ENCODE data around the gene TMEM108.

The TMEM108 gene

GRCh38 chr3:133074977-133075376 lies 36.8 kb downstream of the TMEM108 start:
- H4K20me1 ChIP-seq (ENCODE audit: insufficient read depth, low read length), result no peaks in the 10 kb centered on the region
- H3K79me2 ChIP-seq (ENCODE audit: insufficient read depth, low read length), result no peaks in the 10 kb centered on the region
- no peaks in the 10 kb centered on the region for H3K9me3 ChIP-seq (ENCODE audit: insufficient read depth, low read length, severe bottlenecking)
- ATAC-seq (ENCODE audit: insufficient read depth, low read depth) (no peak), DNase-seq (no peak)
- no peak overlapping the region for H3K27ac ChIP-seq (ENCODE audit: low read length)
- TF ChIP-seq, protein P1, sequence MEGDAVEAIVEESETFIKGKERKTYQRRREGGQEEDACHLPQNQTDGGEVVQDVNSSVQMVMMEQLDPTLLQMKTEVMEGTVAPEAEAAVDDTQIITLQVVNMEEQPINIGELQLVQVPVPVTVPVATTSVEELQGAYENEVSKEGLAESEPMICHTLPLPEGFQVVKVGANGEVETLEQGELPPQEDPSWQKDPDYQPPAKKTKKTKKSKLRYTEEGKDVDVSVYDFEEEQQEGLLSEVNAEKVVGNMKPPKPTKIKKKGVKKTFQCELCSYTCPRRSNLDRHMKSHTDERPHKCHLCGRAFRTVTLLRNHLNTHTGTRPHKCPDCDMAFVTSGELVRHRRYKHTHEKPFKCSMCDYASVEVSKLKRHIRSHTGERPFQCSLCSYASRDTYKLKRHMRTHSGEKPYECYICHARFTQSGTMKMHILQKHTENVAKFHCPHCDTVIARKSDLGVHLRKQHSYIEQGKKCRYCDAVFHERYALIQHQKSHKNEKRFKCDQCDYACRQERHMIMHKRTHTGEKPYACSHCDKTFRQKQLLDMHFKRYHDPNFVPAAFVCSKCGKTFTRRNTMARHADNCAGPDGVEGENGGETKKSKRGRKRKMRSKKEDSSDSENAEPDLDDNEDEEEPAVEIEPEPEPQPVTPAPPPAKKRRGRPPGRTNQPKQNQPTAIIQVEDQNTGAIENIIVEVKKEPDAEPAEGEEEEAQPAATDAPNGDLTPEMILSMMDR (IDR thresholded peaks at IDR 0.05; ENCODE audit: borderline replicate concordance, extremely low read depth, low read length, poor library complexity, severe bottlenecking), result no peak
- TF ChIP-seq EZH2 (IDR thresholded peaks at IDR 0.05; ENCODE audit: borderline replicate concordance, low read depth, low read length, severe bottlenecking), result no peak
- no peaks in the 10 kb centered on the region for H3K27me3 ChIP-seq (ENCODE audit: insufficient read depth, low read length, poor library complexity)
- no peak overlapping the region for H3K9ac ChIP-seq (ENCODE audit: low read depth, low read length)
- no peak overlapping the region for H2AFZ ChIP-seq (ENCODE audit: low read depth, low read length)
- no peak overlapping the region for H3K4me2 ChIP-seq (ENCODE audit: insufficient read depth, low read length)
- H3K4me1 ChIP-seq (ENCODE audit: insufficient read depth, low read length), result no peaks in the 10 kb centered on the region
- H3K4me3 ChIP-seq (ENCODE audit: low read depth in 1 of 2, low read length in 2 of 2), result no peak overlapping the region
- no peaks in the 10 kb centered on the region for H3K36me3 ChIP-seq (ENCODE audit: insufficient read depth, low read length)

DNA sequence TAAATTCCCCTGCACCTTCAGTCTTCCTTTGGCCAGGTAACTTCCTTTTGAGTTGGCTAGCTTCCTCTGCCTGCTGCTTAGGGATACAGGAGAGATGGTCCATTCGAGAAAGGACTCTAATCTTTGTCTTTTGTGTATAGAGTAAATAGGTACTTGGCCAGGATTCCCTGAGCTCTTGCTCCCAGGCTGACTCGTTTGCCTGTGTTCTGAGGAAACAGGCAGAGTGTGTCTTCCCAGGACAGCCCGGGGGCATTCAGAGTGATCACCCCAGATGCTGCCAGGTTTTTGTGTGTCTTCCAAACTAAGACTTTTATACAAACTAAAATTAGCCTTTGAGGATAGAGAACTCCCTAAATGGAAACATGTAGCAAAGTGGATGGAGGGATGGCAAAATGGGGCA lies 39.5 kb downstream of the TMEM108 start:
- DNase-seq, result no peak

DNA sequence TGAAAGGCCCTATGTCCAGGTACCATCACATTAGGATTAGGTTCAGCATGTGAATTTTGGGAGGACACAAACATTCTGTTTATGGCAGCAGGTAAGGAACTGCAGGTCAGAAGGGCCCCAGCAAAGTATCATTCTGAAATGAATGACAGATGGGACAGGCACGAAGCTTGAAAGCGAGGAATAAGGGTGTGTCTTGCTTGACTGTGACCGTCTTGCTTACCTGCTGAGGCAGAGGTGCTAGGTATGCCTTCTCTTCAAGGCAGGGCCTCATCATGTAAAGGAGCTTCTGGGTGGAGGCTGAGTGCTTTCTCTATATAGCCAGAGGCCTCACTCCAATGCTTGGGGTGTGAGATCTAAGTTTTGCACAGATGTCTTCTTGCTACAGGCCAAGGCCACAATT lies 41.4 kb downstream of the TMEM108 start:
- no peak overlapping the region for H2AFZ ChIP-seq (ENCODE audit: low read depth, low read length)
- H3K36me3 ChIP-seq (ENCODE audit: insufficient read depth, low read length), result no peaks in the 10 kb centered on the region
- H3K9ac ChIP-seq (ENCODE audit: low read depth, low read length), result no peak overlapping the region
- H4K20me1 ChIP-seq (ENCODE audit: insufficient read depth, low read length), result no peaks in the 10 kb centered on the region
- ATAC-seq (ENCODE audit: insufficient read depth, low read depth), result no peak
- no peak for DNase-seq
- no peak overlapping the region for H3K4me3 ChIP-seq (ENCODE audit: low read depth in 1 of 2, low read length in 2 of 2)
- no peaks in the 10 kb centered on the region for H3K79me2 ChIP-seq (ENCODE audit: insufficient read depth, low read length)
- no peaks in the 10 kb centered on the region for H3K27me3 ChIP-seq (ENCODE audit: insufficient read depth, low read length, poor library complexity)
- no peak overlapping the region for H3K4me2 ChIP-seq (ENCODE audit: insufficient read depth, low read length)
- no peak for TF ChIP-seq EZH2 (IDR thresholded peaks at IDR 0.05; ENCODE audit: borderline replicate concordance, low read depth, low read length, severe bottlenecking)
- TF ChIP-seq, protein P1 (IDR thresholded peaks at IDR 0.05; ENCODE audit: borderline replicate concordance, extremely low read depth, low read length, poor library complexity, severe bottlenecking), result no peak
- H3K4me1 ChIP-seq (ENCODE audit: insufficient read depth, low read length), result no peaks in the 10 kb centered on the region
- H3K27ac ChIP-seq (ENCODE audit: low read length), result no peak overlapping the region
- no peaks in the 10 kb centered on the region for H3K9me3 ChIP-seq (ENCODE audit: insufficient read depth, low read length, severe bottlenecking)

More for the DNA sequence above, 39.5 kb downstream of the TMEM108 start:
- no peak overlapping the region for H3K4me3 ChIP-seq (ENCODE audit: low read depth in 1 of 2, low read length in 2 of 2)
- H3K9me3 ChIP-seq (ENCODE audit: insufficient read depth, low read length, severe bottlenecking), result no peaks in the 10 kb centered on the region
- H3K4me1 ChIP-seq (ENCODE audit: insufficient read depth, low read length), result no peaks in the 10 kb centered on the region
- H3K79me2 ChIP-seq (ENCODE audit: insufficient read depth, low read length), result no peaks in the 10 kb centered on the region
- H3K36me3 ChIP-seq (ENCODE audit: insufficient read depth, low read length), result no peaks in the 10 kb centered on the region
- no peak overlapping the region for H3K27ac ChIP-seq (ENCODE audit: low read length)
- no peak for TF ChIP-seq EZH2 (IDR thresholded peaks at IDR 0.05; ENCODE audit: borderline replicate concordance, low read depth, low read length, severe bottlenecking)
- H3K9ac ChIP-seq (ENCODE audit: low read depth, low read length), result no peak overlapping the region
- no peaks in the 10 kb centered on the region for H4K20me1 ChIP-seq (ENCODE audit: insufficient read depth, low read length)
- no peak overlapping the region for H3K4me2 ChIP-seq (ENCODE audit: insufficient read depth, low read length)
- no peaks in the 10 kb centered on the region for H3K27me3 ChIP-seq (ENCODE audit: insufficient read depth, low read length, poor library complexity)
- no peak for ATAC-seq (ENCODE audit: insufficient read depth, low read depth)
- H2AFZ ChIP-seq (ENCODE audit: low read depth, low read length), result no peak overlapping the region

DNA sequence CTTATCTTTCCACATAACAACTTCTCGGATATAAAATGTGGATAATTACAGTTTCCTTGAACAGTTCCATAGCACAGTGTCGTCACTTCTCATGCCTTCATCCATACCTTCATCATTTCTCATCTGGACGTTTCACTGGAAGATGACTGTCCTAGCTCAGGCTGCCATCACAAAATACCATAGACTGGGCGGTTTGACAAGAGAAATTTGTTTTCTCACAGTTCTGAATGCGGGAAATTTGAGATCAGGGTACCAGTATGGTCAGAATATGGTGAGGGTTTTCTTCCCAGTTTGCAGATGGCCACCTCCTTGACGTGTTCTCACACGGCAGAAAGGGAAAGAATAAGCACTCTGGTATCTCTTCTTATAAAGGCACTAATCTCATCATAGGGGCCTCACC lies 42.8 kb downstream of the TMEM108 start:
- H3K79me2 ChIP-seq (ENCODE audit: insufficient read depth, low read length), result no peaks in the 10 kb centered on the region
- H3K4me2 ChIP-seq (ENCODE audit: insufficient read depth, low read length), result no peak overlapping the region
- H3K36me3 ChIP-seq (ENCODE audit: insufficient read depth, low read length), result no peaks in the 10 kb centered on the region
- ATAC-seq (ENCODE audit: insufficient read depth, low read depth), result no peak
- H3K27ac ChIP-seq (ENCODE audit: low read length), result no peak overlapping the region
- no peaks in the 10 kb centered on the region for H3K4me1 ChIP-seq (ENCODE audit: insufficient read depth, low read length)
- no peaks in the 10 kb centered on the region for H3K9me3 ChIP-seq (ENCODE audit: insufficient read depth, low read length, severe bottlenecking)
- no peak overlapping the region for H3K4me3 ChIP-seq (ENCODE audit: low read depth in 1 of 2, low read length in 2 of 2)
- TF ChIP-seq EZH2 (IDR thresholded peaks at IDR 0.05; ENCODE audit: borderline replicate concordance, low read depth, low read length, severe bottlenecking), result no peak
- TF ChIP-seq, protein P1 (IDR thresholded peaks at IDR 0.05; ENCODE audit: borderline replicate concordance, extremely low read depth, low read length, poor library complexity, severe bottlenecking), result no peak
- no peaks in the 10 kb centered on the region for H3K27me3 ChIP-seq (ENCODE audit: insufficient read depth, low read length, poor library complexity)
- H3K9ac ChIP-seq (ENCODE audit: low read depth, low read length), result no peak overlapping the region
- DNase-seq, result no peak
- no peaks in the 10 kb centered on the region for H4K20me1 ChIP-seq (ENCODE audit: insufficient read depth, low read length)
- H2AFZ ChIP-seq (ENCODE audit: low read depth, low read length), result no peak overlapping the region

Data from DND-41 (cell line).